Gastroesophageal sphincter (tissue), 4 donors: ENCODE results near the gene DOCK2. TPM values are rescaled to one million over a fixed set of nuclear protein-coding genes. Genes with fewer than 3 reads are reported as not detected.

Source experiments
- ATAC-seq: fragments of 150-250 bp; one replicate; pipeline ENCODE4 v1.9.1; 2016; ENCODE audit warnings: mild to moderate bottlenecking, moderate library complexity
- H3K27ac ChIP-seq, 4 donors: fragments of 200-600 bp; sonication (generic) in 3 of 4; 1 replicate in 3 of 4; 2 replicates in 1 of 4; pipeline ENCODE4 v1.5.1; 2016 to 2019
- H3K27me3 ChIP-seq: fragments of 200-600 bp; sonication (generic); one replicate; pipeline ENCODE4 v1.5.1; 2019
- H3K36me3 ChIP-seq, 2 donors: fragments of 200-600 bp; sonication (generic); one replicate each; pipeline ENCODE4 v1.5.1; 2019; ENCODE audit warnings: control low read depth in 1 of 2
- H3K4me1 ChIP-seq, 3 donors: fragments of 200-600 bp; sonication (generic); 1 replicate in 2 of 3; 2 replicates in 1 of 3; pipeline ENCODE4 v1.5.1; 2016 to 2019; ENCODE audit warnings: control low read depth in 2 of 3
- H3K4me3 ChIP-seq, 2 donors: fragments of 200-600 bp; sonication (generic); one replicate each; pipeline ENCODE4 v1.5.1; 2019; ENCODE audit warnings: mild to moderate bottlenecking in 1 of 2, moderate library complexity in 1 of 2
- H3K9me3 ChIP-seq, 3 donors: fragments of 200-600 bp; sonication (generic); one replicate each; pipeline ENCODE4 v1.5.1; 2017 to 2019; ENCODE audit warnings: control low read depth in 2 of 3
- EP300 ChIP-seq: sonication (generic); formaldehyde crosslinking; IDR thresholded peaks from one replicate; pipeline ENCODE4 v1.6.1; 2017; ENCODE audit warnings: antibody characterized with exemption, mild to moderate bottlenecking
- POLR2A ChIP-seq, 2 donors: fragments of 450-650 bp; IDR thresholded peaks; one replicate each; pipeline ENCODE4 v1.6.1; 2017; ENCODE audit warnings: antibody characterized with exemption in 2 of 2, mild to moderate bottlenecking in 2 of 2, moderate library complexity in 1 of 2
- POLR2AphosphoS5 ChIP-seq: sonication (generic); formaldehyde crosslinking; IDR thresholded peaks from one replicate; pipeline ENCODE4 v1.6.1; 2017; ENCODE audit warnings: antibody characterized with exemption
- WGBS, 2 donors: methylation state at CpG; one replicate each; pipeline ENCODE4 v1.1.5; 2018; ENCODE audit warnings: low coverage in 1 of 2; 5-methylcytosine and 5-hydroxymethylcytosine counted together
- total RNA-seq, 4 donors: library from RNA; depleted of rRNA; stranded (reverse); fragments of >200 nt; gene quantifications; one replicate each; pipeline ENCODE4 v1.1.0, GENCODE V29; 2016
- TF ChIP-seq, protein P1 (sequence below), 4 experiments: fragments of 200-600 bp in 2 of 4; fragments of 450-650 bp in 2 of 4; sonication (generic) in 1 of 4; IDR thresholded peaks; one replicate each; pipeline ENCODE4 v1.5.1; 2017 to 2019; ENCODE audit warnings: antibody characterized with exemption in 4 of 4, mild to moderate bottlenecking in 2 of 4, moderate library complexity in 2 of 4

Gene DOCK2
- total RNA-seq, 4 donors from 2014 or later: 9.3 to 20.6 (median 11.8) TPM

DNA sequence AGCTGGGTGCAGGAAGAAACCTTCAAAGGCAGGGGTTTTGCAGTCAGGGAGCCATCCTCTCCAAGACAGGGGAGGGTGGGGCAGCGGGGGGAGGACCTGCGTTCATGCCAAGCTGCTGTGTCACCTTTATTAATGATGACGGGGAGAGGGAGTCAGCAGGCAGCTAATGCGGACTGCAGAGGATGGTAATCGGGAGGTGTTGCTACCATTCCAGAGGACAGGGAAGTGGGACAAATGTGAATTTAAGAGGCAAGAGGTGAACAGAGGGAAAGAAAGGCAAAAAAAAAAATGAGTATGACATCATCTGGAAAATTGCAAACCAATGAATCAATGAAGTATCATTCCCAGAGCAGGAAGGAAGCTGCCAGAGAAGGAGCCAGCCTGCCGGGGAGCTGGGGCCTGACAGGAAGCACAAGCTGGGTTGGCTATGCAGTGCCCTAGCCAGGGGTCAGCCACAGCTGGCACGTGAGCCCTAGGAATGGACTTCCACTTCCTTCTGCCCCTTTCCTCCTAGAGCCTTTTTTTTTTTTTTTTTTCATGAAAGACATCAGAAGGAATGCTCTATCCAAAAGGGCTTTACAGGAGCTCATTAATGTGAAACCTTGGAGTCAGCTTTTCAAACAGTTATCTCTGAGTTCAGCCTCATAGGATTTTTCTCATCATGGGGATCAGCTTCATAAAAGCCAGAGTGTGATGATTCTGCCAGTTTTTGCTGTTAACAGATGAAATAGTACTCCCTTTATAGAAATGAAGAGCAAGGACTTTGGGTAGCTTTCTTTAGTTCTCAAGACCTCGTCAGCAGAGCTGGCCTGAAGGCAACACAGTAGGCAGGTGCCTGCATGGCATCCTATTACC lies 334.1 kb downstream of the DOCK2 start:
- H3K9me3 ChIP-seq: no peaks in the 10 kb centered on the region
- peaks cover 28% of the 10 kb centered on the region for H3K27me3 ChIP-seq
- H3K4me3 ChIP-seq: no peak overlapping the region
- WGBS, 2 donors: 31 to 54% methylated on average over 3 to 4 of the region's 8 CpGs
- no peak for ATAC-seq
- H3K36me3 ChIP-seq: no peaks in the 10 kb centered on the region
- no peaks in the 10 kb centered on the region for H3K4me1 ChIP-seq
- no peak overlapping the region for H3K27ac ChIP-seq
- TF ChIP-seq POLR2A (IDR thresholded peaks at IDR 0.05): no peak
- TF ChIP-seq, protein P1, sequence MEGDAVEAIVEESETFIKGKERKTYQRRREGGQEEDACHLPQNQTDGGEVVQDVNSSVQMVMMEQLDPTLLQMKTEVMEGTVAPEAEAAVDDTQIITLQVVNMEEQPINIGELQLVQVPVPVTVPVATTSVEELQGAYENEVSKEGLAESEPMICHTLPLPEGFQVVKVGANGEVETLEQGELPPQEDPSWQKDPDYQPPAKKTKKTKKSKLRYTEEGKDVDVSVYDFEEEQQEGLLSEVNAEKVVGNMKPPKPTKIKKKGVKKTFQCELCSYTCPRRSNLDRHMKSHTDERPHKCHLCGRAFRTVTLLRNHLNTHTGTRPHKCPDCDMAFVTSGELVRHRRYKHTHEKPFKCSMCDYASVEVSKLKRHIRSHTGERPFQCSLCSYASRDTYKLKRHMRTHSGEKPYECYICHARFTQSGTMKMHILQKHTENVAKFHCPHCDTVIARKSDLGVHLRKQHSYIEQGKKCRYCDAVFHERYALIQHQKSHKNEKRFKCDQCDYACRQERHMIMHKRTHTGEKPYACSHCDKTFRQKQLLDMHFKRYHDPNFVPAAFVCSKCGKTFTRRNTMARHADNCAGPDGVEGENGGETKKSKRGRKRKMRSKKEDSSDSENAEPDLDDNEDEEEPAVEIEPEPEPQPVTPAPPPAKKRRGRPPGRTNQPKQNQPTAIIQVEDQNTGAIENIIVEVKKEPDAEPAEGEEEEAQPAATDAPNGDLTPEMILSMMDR (IDR thresholded peaks at IDR 0.05): no peak
- TF ChIP-seq POLR2AphosphoS5: no peak
- TF ChIP-seq EP300: no peak

DNA sequence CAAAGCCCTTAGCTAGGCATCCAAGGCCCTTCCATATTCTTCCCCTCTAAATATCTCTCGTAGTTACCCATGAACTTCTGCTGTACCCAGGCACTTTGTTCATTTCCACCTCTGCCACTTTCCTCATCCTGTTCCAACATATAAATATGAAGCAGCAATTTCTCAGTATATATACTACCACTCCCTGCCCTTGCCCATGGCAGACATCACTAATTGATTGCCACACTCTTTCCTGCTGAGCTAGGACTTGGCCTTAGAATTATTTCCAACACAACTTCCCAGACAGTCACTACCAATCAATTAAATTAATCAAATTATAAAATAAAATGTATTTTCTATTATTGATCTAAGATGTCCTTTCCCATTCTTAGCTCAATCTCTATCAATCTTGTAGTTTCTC lies 334.7 kb downstream of the DOCK2 start:
- Histone ChIP-seq H3K9me3 (no peaks in the 10 kb centered on the region), H3K27ac (no peak overlapping the region), H3K36me3 (no peaks in the 10 kb centered on the region), H3K4me3 (no peak overlapping the region), H3K27me3 (peaks cover 28% of the 10 kb centered on the region), H3K4me1 (no peaks in the 10 kb centered on the region)
- WGBS, 2 donors: 81 to 89% methylated on average over 1 of the region's 1 CpG
- TF ChIP-seq, protein P1 (IDR thresholded peaks at IDR 0.05): no peak
- TF ChIP-seq POLR2AphosphoS5 (no peak), POLR2A (IDR thresholded peaks at IDR 0.05) (no peak), EP300 (no peak)
- no peak for ATAC-seq

DNA sequence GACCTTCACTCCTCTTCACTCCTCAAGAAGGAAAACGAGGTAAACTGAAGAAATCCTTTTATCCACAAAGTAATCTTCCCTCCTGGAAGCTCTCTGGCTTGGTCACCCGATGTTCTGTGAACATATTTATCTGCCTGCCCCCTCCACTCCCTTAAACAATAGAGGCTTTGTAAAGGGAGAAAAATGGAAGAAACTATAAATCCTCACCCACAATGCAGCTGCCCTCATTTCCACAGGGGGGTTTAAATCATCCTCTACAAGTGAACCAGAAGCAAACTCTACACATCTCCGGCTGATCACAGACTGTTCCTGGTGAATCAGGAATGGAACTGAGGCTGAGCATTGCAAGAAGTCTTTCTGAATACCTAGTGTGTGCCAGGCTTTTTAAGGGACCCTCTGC lies 336.0 kb downstream of the DOCK2 start:
- Histone ChIP-seq H3K36me3 (no peaks in the 10 kb centered on the region), H3K4me1 (no peaks in the 10 kb centered on the region), H3K4me3 (no peak overlapping the region), H3K27ac (no peak overlapping the region), H3K9me3 (no peaks in the 10 kb centered on the region), H3K27me3 (peaks cover 41% of the 10 kb centered on the region)
- ATAC-seq: no peak
- TF ChIP-seq POLR2A (IDR thresholded peaks at IDR 0.05): no peak
- TF ChIP-seq, protein P1 (IDR thresholded peaks at IDR 0.05): no peak
- TF ChIP-seq EP300: no peak
- TF ChIP-seq POLR2AphosphoS5: no peak
- 60 to 63% methylated on average over 2 of the region's 3 CpGs for WGBS, 2 donors

DNA sequence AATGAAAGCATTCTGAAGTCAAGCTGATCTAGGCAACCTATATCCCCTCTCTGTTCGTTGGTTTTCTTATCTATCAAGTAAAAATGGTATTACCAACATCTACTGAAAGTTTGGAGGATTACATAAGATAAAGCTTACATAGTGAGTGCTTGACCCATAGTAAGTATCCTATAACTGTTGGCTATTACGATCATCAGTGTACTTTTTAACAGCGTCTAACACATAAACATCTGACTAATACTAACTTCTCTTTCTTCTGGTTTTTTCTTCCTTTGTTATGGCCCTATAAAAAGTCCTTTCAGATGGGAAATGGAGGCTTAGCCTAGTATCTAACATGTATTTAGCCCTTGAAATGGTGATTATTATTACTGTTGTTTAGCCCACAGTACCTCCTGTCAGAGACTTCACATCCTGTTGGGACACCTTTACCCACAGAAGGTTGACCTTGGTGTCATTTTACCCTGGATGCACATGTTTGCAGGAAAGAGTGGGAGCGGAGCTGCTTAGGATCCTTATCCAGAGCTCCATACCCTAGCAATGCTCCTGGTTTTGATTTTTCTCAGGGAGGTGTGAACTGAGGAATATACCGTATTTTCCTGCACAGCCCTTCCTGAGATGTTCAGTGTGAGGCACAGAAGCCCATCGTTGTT lies 337.2 kb downstream of the DOCK2 start:
- no peak for TF ChIP-seq POLR2AphosphoS5
- TF ChIP-seq, protein P1 (IDR thresholded peaks at IDR 0.05): no peak
- no peak for TF ChIP-seq POLR2A (IDR thresholded peaks at IDR 0.05)
- no peak for TF ChIP-seq EP300
- no peak for ATAC-seq
- Histone ChIP-seq H3K27me3 (peaks cover 47% of the 10 kb centered on the region), H3K4me3 (no peak overlapping the region), H3K9me3 (no peaks in the 10 kb centered on the region), H3K36me3 (no peaks in the 10 kb centered on the region), H3K27ac (no peak overlapping the region), H3K4me1 (no peaks in the 10 kb centered on the region)
- WGBS, 2 donors: 76 to 79% methylated on average over 4 to 5 of the region's 6 CpGs
